GM18858 (cell line): ENCODE measurements around the gene HCRT.
"Not testable (repeated sequence)": the region's sequence is repeated elsewhere in the genome, so short reads cannot be mapped to it uniquely, and the experiment has no call there.

Source experiments
- ATAC-seq: cut with Tn5 transposase; IDR thresholded peaks from one replicate; pipeline ENCODE4 v1.9.1; 2021; ENCODE audit not compliant: unreplicated experiment

The HCRT gene

DNA sequence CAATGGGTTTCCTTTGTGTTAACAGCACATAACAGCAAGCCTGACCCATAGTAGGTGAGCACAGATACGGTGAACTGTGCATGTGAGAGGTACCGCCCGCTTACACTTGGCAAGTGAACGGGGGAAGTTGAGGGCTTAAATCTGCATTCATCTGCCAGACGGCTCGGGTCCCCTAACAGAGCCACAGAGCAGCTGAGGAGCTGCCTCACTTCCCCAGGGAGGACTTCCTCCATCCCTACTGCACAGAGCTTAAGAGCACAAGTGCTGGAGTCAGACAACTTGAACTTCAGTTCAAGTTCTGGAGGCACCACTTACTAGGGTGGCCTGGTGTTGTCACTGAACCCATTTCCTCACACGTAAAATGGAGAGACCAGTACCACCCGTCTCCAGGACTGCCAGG lies 43.9 kb downstream of the HCRT start:
- no peak for ATAC-seq

DNA sequence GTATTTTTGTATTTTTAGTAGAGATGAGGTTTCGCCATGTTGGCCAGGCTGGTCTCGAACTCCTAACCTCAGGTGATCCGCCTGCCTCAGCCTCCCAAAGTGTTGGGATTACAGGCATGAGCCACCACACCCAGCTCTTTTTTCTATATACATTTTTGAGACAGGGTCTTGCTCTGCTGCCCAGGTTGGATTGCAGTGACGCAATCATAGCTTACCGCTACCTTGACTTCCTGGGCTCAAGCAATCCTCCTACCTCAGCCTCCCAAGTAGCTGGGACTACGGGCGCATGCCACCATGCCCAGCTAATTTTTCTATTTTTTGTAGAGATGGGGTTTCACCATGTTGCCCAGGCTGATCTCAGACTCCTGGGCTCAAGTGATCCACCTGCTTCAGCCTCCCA lies 44.6 kb downstream of the HCRT start:
- not testable (repeated sequence) for ATAC-seq

DNA sequence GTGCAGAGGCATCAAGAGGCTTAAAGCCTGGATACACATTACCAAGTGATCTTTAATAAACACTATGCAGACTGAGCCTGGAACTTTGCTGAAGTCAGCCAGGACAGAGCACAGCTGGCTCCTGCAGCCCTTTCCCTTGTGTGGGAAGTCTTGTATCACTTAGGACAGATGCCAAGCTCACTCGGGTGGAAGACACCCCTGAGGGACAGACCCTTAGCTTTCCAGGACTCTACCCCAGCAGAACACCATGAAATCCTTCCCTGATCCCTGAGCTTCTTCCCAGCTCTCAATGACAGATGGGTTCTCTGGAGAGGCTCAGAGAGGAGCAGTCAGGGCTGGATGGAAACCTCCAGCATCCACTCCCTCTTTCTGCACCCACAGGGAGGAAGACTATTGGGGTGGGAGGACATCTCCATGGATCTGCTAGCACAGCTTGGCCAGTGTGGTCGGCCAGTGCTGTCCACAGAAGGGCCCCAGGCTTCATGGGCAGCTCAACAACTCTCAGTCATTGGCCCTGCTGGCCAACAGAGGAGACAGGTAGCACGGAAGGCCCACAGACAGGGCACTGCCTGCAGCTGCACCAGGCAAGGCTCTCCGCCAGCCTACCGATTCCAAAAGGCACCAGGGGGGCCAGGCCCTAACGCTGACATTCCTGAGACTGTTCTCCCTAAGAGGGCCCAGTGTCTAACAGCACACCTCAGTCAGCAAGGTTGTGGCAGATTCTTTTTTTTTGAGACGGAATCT lies 46.3 kb downstream of the HCRT start:
- ATAC-seq: no peak

DNA sequence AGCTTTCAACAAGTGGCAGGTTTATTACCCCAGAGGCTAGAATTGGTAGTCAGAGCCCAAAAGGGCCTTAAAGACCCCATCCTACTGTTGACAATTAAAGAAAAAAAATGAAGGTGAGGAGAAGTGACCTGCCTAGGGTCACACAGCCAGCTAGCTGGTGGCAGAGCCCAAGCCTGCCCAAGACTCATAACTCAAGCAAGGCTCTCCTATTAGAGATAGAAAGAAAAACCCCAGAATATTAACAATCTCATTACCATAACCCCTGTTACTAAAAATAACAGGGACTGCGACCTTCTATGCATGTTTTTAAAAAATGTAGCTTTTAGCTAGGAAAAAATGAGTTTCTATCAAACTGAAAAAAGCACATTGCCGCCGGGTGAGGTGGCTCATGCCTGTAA lies 48.6 kb downstream of the HCRT start:
- ATAC-seq: no peak

GRCh38 chr17:42135664-42136653 lies 49.3 kb downstream of the HCRT start:
- ATAC-seq: no peak

GRCh38 chr17:42135151-42135550 lies 50.1 kb downstream of the HCRT start:
- no peak for ATAC-seq
